GM21526 (cell line): ENCODE measurements around the gene FBXO31.

ENCODE experiments used
- ATAC-seq: cut with Tn5 transposase; IDR thresholded peaks from one replicate; pipeline ENCODE4 v1.9.1; 2021; ENCODE audit warnings: moderate library complexity; ENCODE audit not compliant: unreplicated experiment, low FRiP score

FBXO31 gene

GRCh38 chr16:87383505-87384161, at the start of gene FBXO31:
TSS of gene FBXO31 (minus strand) at chr16:87383776. CDS start at chr16:87383744, 32 bp downstream.
- peak; percentile 38 for ATAC-seq

- ATAC-seq, result no peak
These were observed 48.8 kb upstream of the FBXO31 start for GRCh38 chr16:87432330-87432915.

GRCh38 chr16:87431926-87432325, 48.4 kb upstream of the FBXO31 start:
- no peak for ATAC-seq

- ATAC-seq, result no peak
These were observed 43.0 kb upstream of the FBXO31 start for GRCh38 chr16:87426423-87427215.

GRCh38 chr16:87425941-87426340, 42.4 kb upstream of the FBXO31 start:
- no peak for ATAC-seq

- no peak for ATAC-seq
These were observed 40.7 kb upstream of the FBXO31 start for GRCh38 chr16:87424266-87424665.

GRCh38 chr16:87423429-87423828, 39.9 kb upstream of the FBXO31 start:
- ATAC-seq, result no peak

- ATAC-seq, result no peak
These were observed 38.5 kb upstream of the FBXO31 start for GRCh38 chr16:87422106-87422505.

- no peak for ATAC-seq
These were observed 37.7 kb upstream of the FBXO31 start for GRCh38 chr16:87421003-87421912.

GRCh38 chr16:87420026-87421002, 36.7 kb upstream of the FBXO31 start:
- ATAC-seq, result no peak

- no peak for ATAC-seq
These were observed 35.1 kb upstream of the FBXO31 start for GRCh38 chr16:87418644-87419043.

GRCh38 chr16:87418216-87418615, 34.6 kb upstream of the FBXO31 start:
- no peak for ATAC-seq

- ATAC-seq, result no peak
These were observed 33.9 kb upstream of the FBXO31 start for GRCh38 chr16:87417528-87417910.

GRCh38 chr16:87416826-87417527, 33.4 kb upstream of the FBXO31 start:
- ATAC-seq, result no peak

- no peak for ATAC-seq
These were observed 31.9 kb upstream of the FBXO31 start for GRCh38 chr16:87415441-87415840.

GRCh38 chr16:87414251-87414680, 30.7 kb upstream of the FBXO31 start:
- ATAC-seq, result no peak

- ATAC-seq, result no peak
These were observed 29.4 kb upstream of the FBXO31 start for GRCh38 chr16:87412996-87413421.

GRCh38 chr16:87412371-87412995, 28.9 kb upstream of the FBXO31 start:
- no peak for ATAC-seq
